HG03571 (cell line): ENCODE results near the gene LILRA2.
A peak's percentile ranks its signal among the peaks of the same experiment; 100 is the strongest.
"Not testable (repeated sequence)": the region's sequence is repeated elsewhere in the genome, so short reads cannot be mapped to it uniquely, and the experiment has no call there.

Experiments used
- ATAC-seq: cut with Tn5 transposase; IDR thresholded peaks from one replicate; pipeline ENCODE4 v1.9.1; 2021; ENCODE audit not compliant: unreplicated experiment

The LILRA2 gene

GRCh38 chr19:54570316-54570715 is 3.3 kb upstream of the LILRA2 start:
- ATAC-seq, result no peak

- not testable (repeated sequence) for ATAC-seq
Observed at GRCh38 chr19:54571715-54572615, 1.6 kb upstream of the LILRA2 start.

- ATAC-seq, result no peak
Observed at GRCh38 chr19:54572696-54573311, 786 bp upstream of the LILRA2 start.

- no peak for ATAC-seq
Observed at GRCh38 chr19:54574051-54574450, 461 bp downstream of the LILRA2 start.

- no peak for ATAC-seq
Observed at GRCh38 chr19:54574527-54575056, 1.0 kb downstream of the LILRA2 start.

GRCh38 chr19:54575205-54575604 is 1.6 kb downstream of the LILRA2 start:
- not testable (repeated sequence) for ATAC-seq

- ATAC-seq, result no peak
Observed at GRCh38 chr19:54576411-54576976, 2.9 kb downstream of the LILRA2 start.

- ATAC-seq, result no peak
Observed at GRCh38 chr19:54577334-54577733, 3.7 kb downstream of the LILRA2 start.

- ATAC-seq, result not testable (repeated sequence)
Observed at GRCh38 chr19:54578268-54578667, 4.7 kb downstream of the LILRA2 start.

- ATAC-seq, result no peak
Observed at GRCh38 chr19:54586397-54586796, 12.8 kb downstream of the LILRA2 start.

GRCh38 chr19:54587026-54587425 is 13.4 kb downstream of the LILRA2 start:
- ATAC-seq, result no peak

GRCh38 chr19:54593445-54593844 is 19.9 kb downstream of the LILRA2 start, which contains the start of gene LILRA1:
TSS of gene LILRA1 (plus strand) at chr19:54593632. CDS start at chr19:54594245, 613 bp downstream.
- ATAC-seq, result not testable (repeated sequence)

- not testable (repeated sequence) for ATAC-seq
Observed at GRCh38 chr19:54593931-54594626, 20.5 kb downstream of the LILRA2 start.

GRCh38 chr19:54594737-54595136 is 21.1 kb downstream of the LILRA2 start:
- ATAC-seq, result no peak

GRCh38 chr19:54595680-54596436 is 22.3 kb downstream of the LILRA2 start:
- not testable (repeated sequence) for ATAC-seq

GRCh38 chr19:54600212-54600611 is 26.6 kb downstream of the LILRA2 start:
- no peak for ATAC-seq

- ATAC-seq, result no peak
Observed at GRCh38 chr19:54606230-54606629, 32.6 kb downstream of the LILRA2 start.

- ATAC-seq, result peak; percentile 66
Observed at GRCh38 chr19:54606891-54607784, 33.5 kb downstream of the LILRA2 start.

- no peak for ATAC-seq
Observed at GRCh38 chr19:54607785-54608150, 34.2 kb downstream of the LILRA2 start.
